Epithelial cell of esophagus (primary cell): ENCODE results near the gene ASB13.

Source experiments
- DNase-seq: peaks from one replicate; pipeline ENCODE4 v3.0.0; 2010; ENCODE audit warnings: low read depth
- H3K4me3 ChIP-seq: 2 replicates; pipeline ENCODE4 v1.5.1; 2011; ENCODE audit warnings: mild to moderate bottlenecking, low read length, control low read depth
- TF ChIP-seq, protein P1 (sequence below): IDR thresholded peaks from 2 replicates; pipeline ENCODE4 v1.5.1; 2011; ENCODE audit warnings: low read depth, mild to moderate bottlenecking, low read length, control low read depth, inconsistent platforms; ENCODE audit not compliant: insufficient read depth; ENCODE audit errors: missing control alignments

Gene ASB13

DNA sequence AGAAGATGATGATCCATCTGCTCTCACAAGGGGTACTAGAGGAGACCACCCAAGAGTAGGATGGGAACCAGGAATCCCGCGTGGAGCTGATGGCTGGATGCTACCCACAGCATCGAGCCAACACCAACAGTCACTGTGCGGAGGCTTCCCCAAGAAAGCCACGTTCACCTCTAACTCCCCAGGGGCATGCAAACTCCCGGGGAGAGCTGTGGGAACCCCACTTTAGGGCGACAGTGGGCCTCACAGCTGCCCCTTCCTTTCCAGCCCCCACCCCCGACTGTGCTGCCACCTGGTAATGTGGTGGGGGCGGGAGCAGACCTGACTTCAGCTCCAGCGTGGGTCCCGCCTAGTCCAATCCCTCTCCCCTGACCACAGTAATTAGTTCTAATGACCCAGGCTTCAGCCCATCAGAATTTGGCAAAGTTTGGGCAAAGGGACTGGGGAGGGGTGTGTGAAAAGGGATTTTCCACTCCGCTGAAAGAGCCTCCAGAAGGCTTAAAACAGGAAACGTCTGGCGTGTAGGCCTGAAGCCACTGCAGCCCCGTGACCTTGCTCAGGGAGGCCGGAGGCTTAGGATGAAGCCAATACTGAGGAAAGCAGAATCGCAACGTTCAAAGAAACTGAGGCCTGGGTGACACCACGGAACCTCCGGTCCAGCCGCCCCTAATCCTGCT is 20.3 kb downstream of the ASB13 start:
- DNase-seq = no peak
- H3K4me3 ChIP-seq = no peak overlapping the region
- TF ChIP-seq, protein P1, sequence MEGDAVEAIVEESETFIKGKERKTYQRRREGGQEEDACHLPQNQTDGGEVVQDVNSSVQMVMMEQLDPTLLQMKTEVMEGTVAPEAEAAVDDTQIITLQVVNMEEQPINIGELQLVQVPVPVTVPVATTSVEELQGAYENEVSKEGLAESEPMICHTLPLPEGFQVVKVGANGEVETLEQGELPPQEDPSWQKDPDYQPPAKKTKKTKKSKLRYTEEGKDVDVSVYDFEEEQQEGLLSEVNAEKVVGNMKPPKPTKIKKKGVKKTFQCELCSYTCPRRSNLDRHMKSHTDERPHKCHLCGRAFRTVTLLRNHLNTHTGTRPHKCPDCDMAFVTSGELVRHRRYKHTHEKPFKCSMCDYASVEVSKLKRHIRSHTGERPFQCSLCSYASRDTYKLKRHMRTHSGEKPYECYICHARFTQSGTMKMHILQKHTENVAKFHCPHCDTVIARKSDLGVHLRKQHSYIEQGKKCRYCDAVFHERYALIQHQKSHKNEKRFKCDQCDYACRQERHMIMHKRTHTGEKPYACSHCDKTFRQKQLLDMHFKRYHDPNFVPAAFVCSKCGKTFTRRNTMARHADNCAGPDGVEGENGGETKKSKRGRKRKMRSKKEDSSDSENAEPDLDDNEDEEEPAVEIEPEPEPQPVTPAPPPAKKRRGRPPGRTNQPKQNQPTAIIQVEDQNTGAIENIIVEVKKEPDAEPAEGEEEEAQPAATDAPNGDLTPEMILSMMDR = no peak

DNA sequence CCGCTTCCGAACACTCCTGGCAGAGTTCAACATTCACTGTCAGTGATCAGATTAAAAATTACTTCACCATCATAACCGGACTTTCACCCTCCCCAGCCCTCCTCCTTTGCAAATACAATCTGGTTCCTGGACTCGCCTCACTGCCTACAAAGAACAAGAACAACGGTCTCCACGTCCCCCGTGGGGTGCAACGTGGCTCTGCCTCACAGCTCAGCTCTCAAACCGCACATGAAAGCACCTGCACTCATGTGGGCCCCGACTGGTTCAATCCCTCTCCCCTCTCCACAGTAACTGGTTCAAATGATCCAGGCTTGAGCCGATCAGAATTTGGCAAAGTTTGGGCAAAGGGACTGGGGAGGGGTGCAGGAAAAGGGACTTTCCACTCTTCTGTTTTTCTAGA is 21.0 kb downstream of the ASB13 start:
- no peak for DNase-seq
- TF ChIP-seq, protein P1 = no peak
- no peak overlapping the region for H3K4me3 ChIP-seq

DNA sequence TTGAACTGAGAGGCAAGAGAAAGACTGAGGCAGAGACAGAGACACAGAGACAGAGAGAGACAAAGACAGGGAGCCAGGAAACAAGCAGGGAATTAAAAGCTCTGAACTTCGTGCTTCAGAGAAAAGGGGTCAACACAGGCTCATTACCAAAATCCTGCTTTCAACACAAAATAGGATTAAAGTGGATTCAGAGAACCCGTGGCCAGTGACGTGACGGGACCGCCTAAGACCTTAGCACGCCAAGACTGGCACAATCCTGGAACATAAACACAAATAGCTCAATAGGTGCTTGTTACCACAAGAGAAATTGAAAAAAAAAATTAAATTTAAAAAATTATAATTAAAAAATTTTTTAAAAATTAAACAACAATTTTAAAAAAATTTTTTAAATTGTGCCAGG is 21.5 kb downstream of the ASB13 start:
- no peak for DNase-seq
- no peak overlapping the region for H3K4me3 ChIP-seq
- TF ChIP-seq, protein P1 = no peak

DNA sequence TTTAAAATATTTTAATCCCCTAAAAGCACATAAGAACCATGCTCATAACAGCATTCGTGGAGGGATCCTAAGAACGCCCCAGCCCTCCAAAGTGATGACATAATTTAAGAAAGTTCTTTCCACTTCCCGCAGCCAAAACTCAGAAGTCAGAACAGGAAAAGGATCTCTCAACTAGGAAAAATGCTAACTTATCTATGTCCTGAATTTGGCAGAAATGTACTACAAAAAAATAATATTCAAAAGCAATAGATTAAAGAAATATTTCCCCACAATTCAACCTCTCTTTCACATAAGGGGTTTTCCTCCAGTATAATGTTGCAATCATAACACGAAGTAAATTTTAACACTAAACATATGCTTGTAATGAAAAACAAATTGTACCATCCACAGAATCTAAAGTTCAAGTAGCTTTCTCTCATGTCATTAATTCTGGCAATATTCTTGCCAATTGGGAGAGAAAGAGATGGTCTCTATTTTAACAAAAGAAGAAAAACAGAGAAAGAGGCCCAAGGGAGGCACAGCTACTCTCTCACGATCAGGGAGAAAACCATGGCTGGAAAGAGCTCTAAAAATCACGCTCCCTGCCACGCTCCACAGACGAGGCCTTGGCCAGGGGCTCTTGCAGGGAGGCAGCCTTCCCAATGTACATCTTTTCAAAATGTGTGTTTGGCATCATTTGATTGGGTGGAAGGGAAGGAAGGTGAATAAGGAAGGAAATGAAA is 22.9 kb downstream of the ASB13 start:
- H3K4me3 ChIP-seq = no peak overlapping the region
- TF ChIP-seq, protein P1 = no peak
- no peak for DNase-seq

DNA sequence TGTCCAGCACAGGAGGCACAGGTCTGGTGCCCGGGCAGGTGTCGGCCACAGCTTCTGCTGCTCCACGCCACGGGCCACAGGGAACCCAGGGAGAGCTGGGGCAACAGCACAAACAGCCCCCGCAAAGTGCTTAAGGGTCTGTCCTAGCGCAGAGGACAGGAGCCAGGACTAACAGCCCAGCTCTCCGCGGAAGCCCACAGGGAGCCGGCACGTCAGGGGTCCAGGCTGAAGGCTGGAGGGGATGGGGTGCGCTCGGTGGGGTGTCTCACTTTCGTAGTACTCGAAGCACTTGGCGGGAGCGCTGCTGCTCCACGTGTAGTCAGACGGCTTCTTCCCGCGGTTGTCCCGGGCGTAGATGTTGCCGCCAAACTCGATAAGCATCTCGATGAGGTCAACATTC is 24.9 kb downstream of the ASB13 start:
- no peak for DNase-seq
- TF ChIP-seq, protein P1 = no peak

DNA sequence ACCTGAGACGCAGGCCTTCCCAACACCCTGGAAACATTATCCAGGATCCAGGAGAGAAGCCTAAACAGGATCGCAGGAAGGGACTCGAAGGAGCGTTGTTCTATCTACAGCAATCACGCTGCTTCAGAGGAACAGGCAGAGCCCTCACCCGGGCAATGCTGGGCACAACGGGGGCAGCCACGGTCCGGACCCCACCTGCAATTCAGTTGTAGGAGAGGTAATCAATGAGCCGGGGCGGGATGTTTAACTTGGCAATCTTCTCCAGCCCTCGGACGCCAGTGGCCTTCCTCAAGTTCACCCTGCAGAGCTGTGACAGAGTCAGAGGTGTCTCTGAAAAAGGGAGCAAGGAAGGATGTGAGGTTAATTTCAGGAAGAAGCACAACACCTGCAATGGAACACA is 25.9 kb downstream of the ASB13 start:
- no peak for DNase-seq
- H3K4me3 ChIP-seq = no peak overlapping the region
- TF ChIP-seq, protein P1 = no peak

More for the DNA sequence above, 24.9 kb downstream of the ASB13 start:
- no peak overlapping the region for H3K4me3 ChIP-seq
